Measurements from ENCODE around the gene GALNT2. TPM values are rescaled to one million over a fixed set of nuclear protein-coding genes. Genes with fewer than 3 reads are reported as not detected.

The GALNT2 gene
- total RNA-seq, 1 donor from 2014 or later = 31.9 TPM

DNA sequence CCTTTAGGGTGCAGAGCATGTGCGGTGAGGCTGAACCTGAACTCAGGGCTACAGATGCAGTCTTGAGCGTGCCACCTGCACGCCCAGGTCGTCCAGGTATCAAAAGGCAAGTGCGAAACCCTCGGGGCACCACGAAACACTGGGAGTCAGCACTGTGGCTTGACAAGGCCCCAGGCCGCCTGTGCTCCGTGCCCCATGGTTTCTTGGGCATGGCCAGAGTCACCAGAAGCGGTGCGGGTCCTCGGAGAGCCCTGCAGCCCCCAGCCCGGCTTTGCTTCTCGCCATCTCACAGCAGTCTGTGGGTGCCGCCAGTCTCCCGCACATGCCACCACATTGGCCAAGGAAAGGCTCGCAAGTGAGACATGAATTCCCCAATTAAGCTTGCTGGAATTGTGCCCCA lies 241.8 kb downstream of the GALNT2 start:
- FAIRE-seq = no peak
- Histone ChIP-seq H3K4me3 (ENCODE audit: low read depth, low read length) (no peak overlapping the region), H3K36me3 (ENCODE audit: control insufficient read depth, insufficient read depth, low read length) (no peaks in the 10 kb centered on the region), H3K27me3 (ENCODE audit: control insufficient read depth, insufficient read depth, low read length) (no peaks in the 10 kb centered on the region)
- TF ChIP-seq, protein P1, sequence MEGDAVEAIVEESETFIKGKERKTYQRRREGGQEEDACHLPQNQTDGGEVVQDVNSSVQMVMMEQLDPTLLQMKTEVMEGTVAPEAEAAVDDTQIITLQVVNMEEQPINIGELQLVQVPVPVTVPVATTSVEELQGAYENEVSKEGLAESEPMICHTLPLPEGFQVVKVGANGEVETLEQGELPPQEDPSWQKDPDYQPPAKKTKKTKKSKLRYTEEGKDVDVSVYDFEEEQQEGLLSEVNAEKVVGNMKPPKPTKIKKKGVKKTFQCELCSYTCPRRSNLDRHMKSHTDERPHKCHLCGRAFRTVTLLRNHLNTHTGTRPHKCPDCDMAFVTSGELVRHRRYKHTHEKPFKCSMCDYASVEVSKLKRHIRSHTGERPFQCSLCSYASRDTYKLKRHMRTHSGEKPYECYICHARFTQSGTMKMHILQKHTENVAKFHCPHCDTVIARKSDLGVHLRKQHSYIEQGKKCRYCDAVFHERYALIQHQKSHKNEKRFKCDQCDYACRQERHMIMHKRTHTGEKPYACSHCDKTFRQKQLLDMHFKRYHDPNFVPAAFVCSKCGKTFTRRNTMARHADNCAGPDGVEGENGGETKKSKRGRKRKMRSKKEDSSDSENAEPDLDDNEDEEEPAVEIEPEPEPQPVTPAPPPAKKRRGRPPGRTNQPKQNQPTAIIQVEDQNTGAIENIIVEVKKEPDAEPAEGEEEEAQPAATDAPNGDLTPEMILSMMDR (IDR thresholded peaks at IDR 0.05; ENCODE audit: insufficient read depth, low read length, severe bottlenecking) = no peak
- no peak for DNase-seq (ENCODE audit: low read depth)

DNA sequence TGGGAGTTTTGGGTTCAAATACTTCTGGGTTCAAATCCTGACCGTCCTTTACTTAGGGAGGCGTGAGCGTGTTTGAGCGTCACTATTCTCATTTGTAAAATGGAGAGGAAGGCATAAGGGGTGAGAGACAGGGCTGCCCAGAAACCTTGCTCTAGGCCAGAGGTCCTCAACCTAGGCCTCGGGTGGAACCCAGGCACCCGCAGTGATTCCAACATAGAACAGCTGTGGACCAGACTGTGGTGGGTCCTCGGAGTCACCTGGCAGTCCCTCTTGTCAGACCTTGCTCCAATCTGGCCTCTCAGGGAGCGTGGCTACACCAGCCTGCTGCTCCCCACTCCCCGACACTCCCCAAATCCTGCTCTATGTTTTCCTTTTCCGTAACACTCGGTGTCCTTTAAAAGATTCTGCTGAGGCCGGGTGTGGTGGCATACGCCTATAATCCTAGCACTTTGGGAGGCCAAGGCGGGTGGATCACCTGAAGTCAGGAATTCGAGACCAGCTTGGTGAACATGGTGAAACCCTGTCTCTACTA lies 242.7 kb downstream of the GALNT2 start:
- no peak for DNase-seq (ENCODE audit: low read depth)
- TF ChIP-seq, protein P1 (IDR thresholded peaks at IDR 0.05; ENCODE audit: insufficient read depth, low read length, severe bottlenecking) = no peak
- no peaks in the 10 kb centered on the region for H3K27me3 ChIP-seq (ENCODE audit: control insufficient read depth, insufficient read depth, low read length)
- no peaks in the 10 kb centered on the region for H3K36me3 ChIP-seq (ENCODE audit: control insufficient read depth, insufficient read depth, low read length)
- no peak for FAIRE-seq
- no peak overlapping the region for H3K4me3 ChIP-seq (ENCODE audit: low read depth, low read length)

DNA sequence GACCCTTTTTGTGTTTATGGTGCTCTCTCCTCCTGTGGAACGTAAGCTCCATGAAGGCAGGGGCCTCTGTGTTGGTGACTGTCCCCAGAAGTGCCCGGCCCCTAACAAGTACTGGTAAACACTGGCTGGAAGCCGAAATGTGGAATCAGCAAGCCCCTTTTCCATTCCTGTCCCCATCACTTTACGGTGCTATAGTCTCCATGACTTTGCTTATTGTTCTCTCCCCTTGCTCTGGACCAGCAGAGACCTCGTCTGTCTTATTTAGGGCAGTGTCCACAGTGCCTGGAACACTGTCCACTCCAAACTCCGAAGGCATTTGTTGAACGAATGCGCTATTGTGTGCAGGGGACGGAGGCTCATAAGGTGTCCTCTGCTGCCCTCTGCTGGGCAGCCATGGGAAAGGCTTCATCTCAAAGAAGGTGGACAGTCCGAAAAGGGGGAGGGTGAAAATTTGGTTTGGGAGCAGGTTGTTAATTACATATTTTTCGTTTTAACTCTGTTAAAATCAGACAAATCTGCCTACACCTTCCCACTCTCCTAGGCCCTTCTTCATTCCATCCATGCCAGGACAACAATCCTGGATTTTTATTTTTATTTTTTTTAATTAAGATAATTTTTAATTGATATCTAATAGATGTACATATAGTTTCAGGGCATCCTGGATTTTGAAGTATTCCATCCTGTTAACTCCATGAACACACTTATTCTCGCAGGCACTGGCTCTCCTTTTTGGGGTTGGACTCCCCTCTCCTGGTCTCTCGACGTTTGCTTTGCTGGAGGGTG lies 243.5 kb downstream of the GALNT2 start:
- DNase-seq (ENCODE audit: low read depth) = peak; percentile 54
- H3K27me3 ChIP-seq (ENCODE audit: control insufficient read depth, insufficient read depth, low read length) = no peaks in the 10 kb centered on the region
- no peaks in the 10 kb centered on the region for H3K36me3 ChIP-seq (ENCODE audit: control insufficient read depth, insufficient read depth, low read length)
- H3K4me3 ChIP-seq (ENCODE audit: low read depth, low read length) = no peak overlapping the region
- no peak for FAIRE-seq
- TF ChIP-seq, protein P1 (IDR thresholded peaks at IDR 0.05; ENCODE audit: insufficient read depth, low read length, severe bottlenecking) = peak; percentile 85

DNA sequence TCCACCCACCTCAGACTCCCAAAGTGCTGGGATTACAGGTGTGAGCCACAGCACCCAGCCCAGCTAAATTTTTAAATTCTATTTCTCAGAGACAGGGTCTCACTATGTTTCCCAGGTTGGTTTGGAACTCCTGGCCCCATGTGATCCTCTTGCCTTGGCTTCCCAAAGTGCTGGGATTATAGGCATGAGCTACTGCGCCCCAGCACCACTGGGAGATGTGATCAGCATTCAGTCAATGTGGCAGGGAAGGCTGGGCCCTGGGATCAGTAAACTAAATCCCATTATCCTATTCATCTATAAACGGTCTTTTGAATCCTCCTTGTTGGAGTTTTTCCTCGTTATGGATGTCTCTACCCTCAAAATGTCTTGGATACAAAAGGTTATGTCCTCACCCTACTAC lies 245.6 kb downstream of the GALNT2 start:
- FAIRE-seq (no peak), DNase-seq (ENCODE audit: low read depth) (no peak)
- Histone ChIP-seq H3K4me3 (ENCODE audit: low read depth, low read length) (no peak overlapping the region), H3K36me3 (ENCODE audit: control insufficient read depth, insufficient read depth, low read length) (no peaks in the 10 kb centered on the region), H3K27me3 (ENCODE audit: control insufficient read depth, insufficient read depth, low read length) (no peaks in the 10 kb centered on the region)
- TF ChIP-seq, protein P1 (IDR thresholded peaks at IDR 0.05; ENCODE audit: insufficient read depth, low read length, severe bottlenecking) = no peak

DNA sequence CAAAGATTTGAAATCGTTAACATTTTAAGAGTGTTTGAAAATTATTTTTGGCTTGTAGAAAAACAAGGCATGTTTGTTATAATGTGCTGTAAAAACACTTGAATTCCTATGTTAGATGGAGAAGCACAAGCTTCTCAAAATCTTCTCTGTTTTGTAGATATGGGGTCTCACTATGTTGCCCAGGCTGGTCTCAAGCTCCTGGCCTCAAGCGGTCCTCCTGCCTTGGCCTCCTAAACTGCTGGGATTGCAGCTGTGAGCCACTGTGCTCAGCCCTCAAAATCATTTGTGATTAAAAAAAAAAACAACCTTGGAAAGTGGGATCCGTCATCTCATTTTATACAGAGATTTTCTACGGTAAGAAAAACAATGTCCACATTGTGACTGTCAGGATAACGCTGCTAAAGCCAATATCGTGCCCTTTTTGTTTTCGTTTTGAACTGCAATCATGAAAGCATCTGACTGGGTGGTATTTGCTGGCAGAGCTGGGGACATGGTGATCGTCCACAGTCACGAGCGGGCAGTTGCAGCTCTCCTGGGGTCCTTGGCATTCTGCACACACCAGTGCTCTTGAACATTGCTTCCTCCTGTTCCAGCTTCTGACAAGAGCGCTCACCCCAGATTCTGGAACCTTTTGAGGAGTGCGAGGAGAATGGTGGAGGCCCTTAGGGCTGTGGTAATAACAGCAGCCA lies 246.6 kb downstream of the GALNT2 start:
- no peaks in the 10 kb centered on the region for H3K36me3 ChIP-seq (ENCODE audit: control insufficient read depth, insufficient read depth, low read length)
- FAIRE-seq = peak; percentile 32

More for the DNA sequence above, 246.6 kb downstream of the GALNT2 start:
- no peak for DNase-seq (ENCODE audit: low read depth)
- H3K27me3 ChIP-seq (ENCODE audit: control insufficient read depth, insufficient read depth, low read length) = no peaks in the 10 kb centered on the region
- H3K4me3 ChIP-seq (ENCODE audit: low read depth, low read length) = no peak overlapping the region
- TF ChIP-seq, protein P1 (IDR thresholded peaks at IDR 0.05; ENCODE audit: insufficient read depth, low read length, severe bottlenecking) = no peak
